ENCODE data around the gene SPECC1.

- TF ChIP-seq, protein P1, sequence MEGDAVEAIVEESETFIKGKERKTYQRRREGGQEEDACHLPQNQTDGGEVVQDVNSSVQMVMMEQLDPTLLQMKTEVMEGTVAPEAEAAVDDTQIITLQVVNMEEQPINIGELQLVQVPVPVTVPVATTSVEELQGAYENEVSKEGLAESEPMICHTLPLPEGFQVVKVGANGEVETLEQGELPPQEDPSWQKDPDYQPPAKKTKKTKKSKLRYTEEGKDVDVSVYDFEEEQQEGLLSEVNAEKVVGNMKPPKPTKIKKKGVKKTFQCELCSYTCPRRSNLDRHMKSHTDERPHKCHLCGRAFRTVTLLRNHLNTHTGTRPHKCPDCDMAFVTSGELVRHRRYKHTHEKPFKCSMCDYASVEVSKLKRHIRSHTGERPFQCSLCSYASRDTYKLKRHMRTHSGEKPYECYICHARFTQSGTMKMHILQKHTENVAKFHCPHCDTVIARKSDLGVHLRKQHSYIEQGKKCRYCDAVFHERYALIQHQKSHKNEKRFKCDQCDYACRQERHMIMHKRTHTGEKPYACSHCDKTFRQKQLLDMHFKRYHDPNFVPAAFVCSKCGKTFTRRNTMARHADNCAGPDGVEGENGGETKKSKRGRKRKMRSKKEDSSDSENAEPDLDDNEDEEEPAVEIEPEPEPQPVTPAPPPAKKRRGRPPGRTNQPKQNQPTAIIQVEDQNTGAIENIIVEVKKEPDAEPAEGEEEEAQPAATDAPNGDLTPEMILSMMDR (IDR thresholded peaks at IDR 0.05): no peak
- TF ChIP-seq POLR2A (IDR thresholded peaks at IDR 0.05): no peak
These were observed 193.0 kb downstream of the SPECC1 start for GRCh38 chr17:20202141-20202621.
